Astrocyte (in vitro differentiated cells and primary cell): ENCODE measurements around the gene ASGR2.

ENCODE experiments used
- EZH2 ChIP-seq: IDR thresholded peaks from 2 replicates; pipeline ENCODE4 v1.6.1; 2012; ENCODE audit warnings: mild to moderate bottlenecking, low read length, inconsistent platforms; ENCODE audit not compliant: insufficient read depth
- TF ChIP-seq, protein P1 (sequence below): IDR thresholded peaks from 2 replicates; pipeline ENCODE4 v1.5.1; 2011; ENCODE audit warnings: low read depth, mild to moderate bottlenecking, inconsistent platforms, low read length, moderate library complexity; ENCODE audit not compliant: insufficient read depth

DNA sequence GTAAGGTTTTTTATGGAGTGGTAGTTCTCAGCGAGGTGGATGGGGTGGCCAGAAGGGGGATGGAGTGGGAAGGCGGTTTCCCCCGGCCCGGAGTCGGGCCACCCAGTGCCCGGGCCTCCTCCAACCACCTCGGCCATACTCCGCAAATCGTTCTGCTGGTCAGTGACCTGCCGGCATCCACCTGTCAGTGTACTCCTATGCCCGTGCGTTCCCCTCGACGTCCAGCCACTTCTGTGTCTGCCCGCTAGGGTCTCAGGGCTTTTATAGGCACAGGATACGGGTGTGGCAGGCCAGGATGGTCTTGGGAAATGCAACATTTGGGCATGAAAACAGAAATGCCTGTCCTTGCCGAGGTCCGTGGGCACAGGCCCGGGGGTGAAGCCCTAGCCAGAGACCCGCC is 19.3 kb upstream of the ASGR2 start:
- TF ChIP-seq, protein P1, sequence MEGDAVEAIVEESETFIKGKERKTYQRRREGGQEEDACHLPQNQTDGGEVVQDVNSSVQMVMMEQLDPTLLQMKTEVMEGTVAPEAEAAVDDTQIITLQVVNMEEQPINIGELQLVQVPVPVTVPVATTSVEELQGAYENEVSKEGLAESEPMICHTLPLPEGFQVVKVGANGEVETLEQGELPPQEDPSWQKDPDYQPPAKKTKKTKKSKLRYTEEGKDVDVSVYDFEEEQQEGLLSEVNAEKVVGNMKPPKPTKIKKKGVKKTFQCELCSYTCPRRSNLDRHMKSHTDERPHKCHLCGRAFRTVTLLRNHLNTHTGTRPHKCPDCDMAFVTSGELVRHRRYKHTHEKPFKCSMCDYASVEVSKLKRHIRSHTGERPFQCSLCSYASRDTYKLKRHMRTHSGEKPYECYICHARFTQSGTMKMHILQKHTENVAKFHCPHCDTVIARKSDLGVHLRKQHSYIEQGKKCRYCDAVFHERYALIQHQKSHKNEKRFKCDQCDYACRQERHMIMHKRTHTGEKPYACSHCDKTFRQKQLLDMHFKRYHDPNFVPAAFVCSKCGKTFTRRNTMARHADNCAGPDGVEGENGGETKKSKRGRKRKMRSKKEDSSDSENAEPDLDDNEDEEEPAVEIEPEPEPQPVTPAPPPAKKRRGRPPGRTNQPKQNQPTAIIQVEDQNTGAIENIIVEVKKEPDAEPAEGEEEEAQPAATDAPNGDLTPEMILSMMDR = no peak
- TF ChIP-seq EZH2 = no peak
